Measurements from ENCODE around the gene E4F1.

DNA sequence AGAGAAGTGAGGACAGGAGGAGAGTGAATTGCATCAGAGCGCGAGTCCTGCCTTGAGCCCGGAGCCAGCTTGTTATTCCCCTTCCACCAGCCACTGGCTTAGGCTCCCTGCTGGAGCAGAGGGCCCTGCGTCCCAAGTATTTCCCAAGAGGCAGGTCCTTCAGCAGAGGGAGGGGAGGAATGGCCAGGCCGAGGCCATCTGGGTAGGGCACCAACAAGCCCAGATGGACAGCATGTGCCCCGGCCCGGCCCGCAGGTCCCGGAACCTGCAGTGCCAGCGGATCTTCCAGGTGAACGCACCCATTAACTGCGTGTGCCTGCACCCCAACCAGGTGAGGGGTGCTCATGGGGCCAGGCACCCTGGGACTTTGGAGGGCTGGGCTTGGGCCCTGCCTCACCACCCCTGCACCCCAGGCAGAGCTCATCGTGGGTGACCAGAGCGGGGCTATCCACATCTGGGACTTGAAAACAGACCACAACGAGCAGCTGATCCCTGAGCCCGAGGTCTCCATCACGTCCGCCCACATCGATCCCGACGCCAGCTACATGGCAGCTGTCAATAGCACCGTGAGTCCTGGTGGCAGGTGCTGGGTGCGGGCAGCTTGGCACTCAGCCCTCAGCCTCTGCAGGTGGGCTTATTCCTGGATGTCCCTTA, 16.5 kb upstream of the E4F1 start:
- TF ChIP-seq, protein P1, sequence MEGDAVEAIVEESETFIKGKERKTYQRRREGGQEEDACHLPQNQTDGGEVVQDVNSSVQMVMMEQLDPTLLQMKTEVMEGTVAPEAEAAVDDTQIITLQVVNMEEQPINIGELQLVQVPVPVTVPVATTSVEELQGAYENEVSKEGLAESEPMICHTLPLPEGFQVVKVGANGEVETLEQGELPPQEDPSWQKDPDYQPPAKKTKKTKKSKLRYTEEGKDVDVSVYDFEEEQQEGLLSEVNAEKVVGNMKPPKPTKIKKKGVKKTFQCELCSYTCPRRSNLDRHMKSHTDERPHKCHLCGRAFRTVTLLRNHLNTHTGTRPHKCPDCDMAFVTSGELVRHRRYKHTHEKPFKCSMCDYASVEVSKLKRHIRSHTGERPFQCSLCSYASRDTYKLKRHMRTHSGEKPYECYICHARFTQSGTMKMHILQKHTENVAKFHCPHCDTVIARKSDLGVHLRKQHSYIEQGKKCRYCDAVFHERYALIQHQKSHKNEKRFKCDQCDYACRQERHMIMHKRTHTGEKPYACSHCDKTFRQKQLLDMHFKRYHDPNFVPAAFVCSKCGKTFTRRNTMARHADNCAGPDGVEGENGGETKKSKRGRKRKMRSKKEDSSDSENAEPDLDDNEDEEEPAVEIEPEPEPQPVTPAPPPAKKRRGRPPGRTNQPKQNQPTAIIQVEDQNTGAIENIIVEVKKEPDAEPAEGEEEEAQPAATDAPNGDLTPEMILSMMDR (IDR thresholded peaks at IDR 0.05): no peak
- TF ChIP-seq POLR2A (IDR thresholded peaks at IDR 0.05) (no peak), POLR2AphosphoS5 (IDR thresholded peaks at IDR 0.05) (no peak), EP300 (IDR thresholded peaks at IDR 0.05) (no peak)
